Activated CD4-positive, alpha-beta T cell treated with anti-CD3 and anti-CD28 coated beads, Interleukin-2, amount 50 U/mL, for 4 hours (primary cell): ENCODE measurements around the gene GAL3ST1.

Experiments used
- DNase-seq, 2 experiments: peaks; one replicate each; pipeline ENCODE4 v3.0.0-alpha.2; 2020

GAL3ST1 gene

DNA sequence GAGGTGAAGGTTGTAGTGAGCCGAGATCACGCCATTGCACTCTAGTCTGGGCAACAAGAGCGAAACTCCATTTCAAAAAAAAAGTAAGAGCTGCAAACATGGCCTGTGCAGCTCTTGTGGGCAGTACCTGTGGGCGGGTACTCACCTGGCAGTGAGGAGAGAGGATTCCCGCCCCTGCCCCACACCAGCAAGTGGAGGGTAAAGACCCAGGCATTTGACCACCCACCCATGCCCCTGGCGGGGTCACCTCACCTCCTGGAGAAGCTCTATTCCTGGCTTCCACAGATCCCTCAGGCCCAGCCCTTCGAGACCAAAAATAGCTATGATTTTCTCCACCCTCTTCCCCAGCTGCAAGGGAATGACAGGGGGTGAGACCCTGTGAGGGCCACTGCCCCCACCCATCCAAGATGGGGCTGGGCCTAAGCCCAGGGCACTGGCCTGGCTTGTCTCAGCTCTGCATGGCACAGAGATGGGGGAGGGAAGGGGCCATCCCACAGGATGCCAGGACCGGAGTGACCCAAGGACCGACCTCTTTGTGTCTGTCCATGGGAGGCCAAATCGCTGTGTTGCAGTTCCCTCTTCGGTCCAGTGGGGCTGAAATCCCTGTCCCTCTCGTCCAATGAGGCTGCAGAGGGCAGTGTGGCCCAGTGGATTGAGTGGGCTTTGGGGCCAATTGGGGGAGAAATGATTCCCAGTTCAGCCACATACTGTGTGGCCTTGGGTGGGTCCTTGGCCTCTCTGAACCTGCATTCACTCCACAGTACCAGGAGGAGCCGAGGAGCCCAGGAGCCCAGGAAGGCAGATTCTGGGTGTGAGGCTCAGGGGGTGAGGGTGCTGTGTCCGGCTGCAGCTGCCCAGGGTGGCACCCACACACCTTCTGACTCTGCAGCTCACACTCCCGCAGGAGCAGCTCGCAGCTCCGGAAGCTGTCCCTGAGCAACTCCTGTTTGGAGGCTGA lies 42.5 kb downstream of the GAL3ST1 start:
- no peak for DNase-seq

DNA sequence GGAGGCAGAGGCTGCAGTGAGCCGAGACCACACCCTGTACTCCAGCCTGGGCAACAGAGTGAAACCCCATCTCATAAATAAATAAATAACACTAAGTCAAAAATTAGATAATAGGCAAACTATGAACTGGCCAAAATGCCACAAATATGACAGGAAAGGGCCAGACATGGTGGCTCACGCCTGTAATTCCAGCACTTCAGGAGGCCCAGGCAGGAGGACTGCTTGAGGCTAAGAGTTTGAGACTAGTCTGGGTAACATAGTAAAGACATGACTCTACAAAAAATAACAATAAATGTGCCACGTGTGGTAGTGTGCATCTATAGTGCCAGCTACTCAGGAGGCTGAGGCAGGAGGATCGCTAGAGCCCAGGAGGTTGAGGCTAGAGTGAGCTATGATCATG lies 47.8 kb downstream of the GAL3ST1 start:
- no peak for DNase-seq

DNA sequence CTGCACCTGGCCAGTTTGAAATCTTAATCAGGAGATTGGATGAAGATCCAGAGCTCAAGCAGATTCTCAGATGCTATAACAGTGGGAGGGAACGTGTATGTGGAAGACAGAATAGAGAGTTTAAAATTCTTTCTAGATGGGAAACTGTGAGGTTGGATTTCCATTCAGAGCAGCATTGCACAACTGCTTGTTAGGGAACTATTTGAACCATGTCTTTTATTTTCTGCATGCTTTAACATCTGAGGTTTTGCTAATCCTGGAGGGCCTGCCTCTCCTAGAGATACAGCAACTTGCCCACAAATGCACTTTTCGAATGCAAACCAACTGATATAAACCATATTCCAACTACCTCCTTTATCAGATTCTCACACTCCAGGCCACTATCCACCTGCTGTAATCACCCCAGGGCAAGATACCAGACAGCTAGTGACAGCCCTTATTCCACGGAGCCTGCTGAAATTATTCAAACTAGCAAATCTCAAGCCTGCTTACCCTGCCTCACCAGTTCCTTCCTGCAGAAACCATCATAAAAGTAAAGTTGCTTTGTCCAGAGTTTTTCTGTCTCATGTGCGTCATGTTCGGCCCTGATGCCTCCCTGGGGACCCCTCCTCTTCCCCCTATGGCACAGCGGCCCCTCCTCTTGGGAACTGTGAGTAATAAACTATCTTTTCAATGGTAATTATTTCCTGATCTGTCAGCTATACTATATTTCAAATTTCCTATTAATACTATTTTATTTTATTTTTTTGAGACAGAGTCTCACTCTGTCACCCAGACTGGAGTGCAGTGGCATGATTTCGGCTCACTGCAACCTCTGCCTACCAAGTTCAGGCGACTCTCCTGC lies 50.6 kb downstream of the GAL3ST1 start:
- DNase-seq: no peak

DNA sequence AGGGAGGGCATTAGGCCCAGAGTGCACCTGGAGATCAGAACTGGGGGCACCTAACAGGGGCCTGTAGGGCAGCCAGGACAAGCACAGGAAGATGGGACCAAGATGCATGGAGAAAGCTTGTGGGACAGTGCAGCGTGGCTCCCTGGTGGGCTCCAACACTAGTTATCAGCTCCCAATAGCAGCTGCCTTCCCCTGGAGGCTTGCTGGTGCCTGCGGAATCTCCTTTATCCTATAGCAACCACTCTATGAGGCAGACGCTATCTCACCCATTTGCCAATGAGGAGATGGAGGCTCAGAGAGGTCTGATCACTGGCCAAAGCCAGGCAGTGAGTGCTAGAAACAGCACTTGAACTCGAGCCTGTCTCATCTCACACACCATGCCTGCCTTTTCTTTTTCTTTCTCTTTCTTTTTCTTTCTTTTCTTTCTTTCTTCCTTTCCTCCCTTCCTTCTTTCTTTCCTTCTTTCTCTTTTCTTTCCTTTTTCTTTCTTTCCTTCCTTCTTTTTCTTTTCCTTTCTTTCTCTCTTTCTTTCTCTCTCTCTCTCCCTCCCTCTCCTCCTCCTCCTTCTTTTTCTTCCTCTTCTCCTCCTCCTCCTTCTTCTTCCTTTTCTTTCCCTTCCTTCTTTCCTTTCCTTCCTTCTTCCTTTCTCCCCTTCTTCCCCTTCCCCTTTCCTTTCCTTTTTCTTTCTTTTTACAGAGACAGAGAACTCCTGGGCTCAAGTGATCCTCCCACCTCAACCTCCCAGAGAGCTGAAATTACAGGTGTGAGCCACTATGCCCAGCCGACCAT lies 52.9 kb downstream of the GAL3ST1 start:
- DNase-seq: no peak

DNA sequence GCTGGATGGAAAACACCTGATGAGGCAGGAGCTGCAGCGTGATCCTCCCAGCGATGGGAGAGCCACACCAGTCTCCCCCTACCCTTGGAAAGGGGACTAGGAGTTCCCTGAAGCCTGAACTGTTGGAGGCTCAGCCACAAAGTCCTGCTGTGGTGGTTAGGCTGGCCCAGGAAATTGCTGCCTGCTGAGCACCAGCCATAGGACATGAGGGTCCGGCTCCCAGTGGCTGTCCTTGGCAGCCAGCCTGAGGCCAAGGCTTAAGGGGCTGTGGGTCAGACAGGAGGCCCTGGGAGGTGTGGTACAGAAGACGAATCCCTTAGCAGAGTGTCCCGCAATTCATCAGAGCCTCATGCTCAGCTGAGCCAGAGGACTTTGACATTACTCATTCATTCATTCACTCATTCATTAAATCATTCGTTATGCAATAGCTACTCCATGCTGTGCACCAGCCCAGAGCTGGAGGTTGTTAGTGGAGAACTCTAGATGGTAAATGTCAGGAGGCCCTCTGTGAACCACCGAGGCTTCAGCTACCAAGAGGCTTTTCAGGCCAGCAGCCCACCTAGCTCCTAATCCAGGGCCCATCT lies 54.5 kb downstream of the GAL3ST1 start:
- DNase-seq: no peak

DNA sequence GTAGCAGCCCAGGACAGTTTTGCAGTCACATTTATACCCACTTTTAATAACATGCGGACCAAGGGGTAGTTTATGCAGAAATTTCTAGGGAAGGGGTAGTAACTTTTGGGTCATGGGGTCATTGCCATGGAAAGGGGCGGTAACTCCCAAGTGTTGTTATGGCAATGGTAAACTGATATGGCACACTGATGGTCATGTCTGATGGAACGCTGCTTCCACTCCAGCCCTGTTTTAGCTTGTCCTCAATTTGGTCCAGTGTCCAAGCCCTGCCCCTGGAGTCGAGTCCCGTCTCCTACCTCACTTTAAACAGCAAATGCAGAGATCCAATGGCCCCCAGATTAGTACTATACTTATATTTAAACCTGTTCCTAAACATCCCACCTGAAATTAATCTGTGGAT lies 57.7 kb downstream of the GAL3ST1 start:
- no peak for DNase-seq

DNA sequence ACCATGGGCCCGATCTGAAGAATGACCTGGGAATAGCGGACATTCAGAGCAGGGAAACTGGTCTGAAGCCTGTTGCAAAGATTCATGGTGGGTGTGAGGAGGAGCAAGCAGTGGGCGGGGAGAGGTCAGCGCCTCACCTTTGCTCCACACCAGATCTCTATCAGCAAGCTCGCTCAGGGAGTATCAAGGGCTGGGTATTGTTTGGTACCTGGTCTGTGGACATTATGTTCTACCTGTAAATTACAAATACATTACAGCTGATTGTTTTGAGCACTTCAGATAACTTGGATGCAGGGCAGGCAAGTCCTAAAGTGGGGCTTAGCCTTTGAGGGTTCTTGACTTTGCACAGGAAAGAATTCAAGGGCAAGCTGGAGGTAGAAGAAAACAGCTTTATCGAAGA lies 58.2 kb downstream of the GAL3ST1 start:
- DNase-seq: no peak

DNA sequence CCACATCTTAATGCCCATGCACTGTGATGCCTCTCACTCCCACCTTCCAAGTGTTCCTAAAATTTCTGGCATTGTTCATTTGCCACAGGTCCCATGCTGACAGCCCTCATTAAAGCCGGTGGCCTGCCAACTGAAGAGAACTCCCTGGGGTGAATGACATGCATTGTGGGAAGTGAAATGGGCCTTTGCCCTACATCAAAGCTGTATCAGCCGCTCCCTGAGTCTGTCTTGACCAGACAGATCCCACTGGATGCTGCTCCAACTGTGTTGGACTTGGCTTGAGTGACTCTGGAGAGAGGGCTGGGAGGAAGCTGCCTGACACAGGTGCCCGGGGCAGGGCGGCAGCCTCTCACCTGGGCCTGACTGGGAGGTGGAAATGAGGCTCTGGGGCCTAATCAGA lies 60.2 kb downstream of the GAL3ST1 start:
- DNase-seq: no peak

DNA sequence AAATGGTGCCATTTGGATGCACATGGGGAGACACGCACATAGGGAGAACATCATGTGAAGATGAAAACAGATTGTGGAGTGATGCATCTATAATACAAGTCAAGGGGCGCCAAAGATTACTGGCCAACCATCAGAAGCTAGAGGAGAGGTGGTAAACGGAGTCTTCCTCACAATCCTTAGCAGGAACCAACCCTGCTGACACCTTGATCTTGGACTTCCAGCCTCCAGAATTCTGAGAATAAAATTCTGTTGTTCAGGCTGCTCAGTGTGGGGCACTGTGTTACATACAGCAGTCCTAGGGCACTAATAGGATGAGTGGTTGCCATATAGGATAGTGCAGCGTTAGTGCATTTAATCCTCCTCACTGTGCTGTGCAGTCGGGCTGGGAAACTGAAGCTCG lies 61.0 kb downstream of the GAL3ST1 start:
- DNase-seq: no peak

DNA sequence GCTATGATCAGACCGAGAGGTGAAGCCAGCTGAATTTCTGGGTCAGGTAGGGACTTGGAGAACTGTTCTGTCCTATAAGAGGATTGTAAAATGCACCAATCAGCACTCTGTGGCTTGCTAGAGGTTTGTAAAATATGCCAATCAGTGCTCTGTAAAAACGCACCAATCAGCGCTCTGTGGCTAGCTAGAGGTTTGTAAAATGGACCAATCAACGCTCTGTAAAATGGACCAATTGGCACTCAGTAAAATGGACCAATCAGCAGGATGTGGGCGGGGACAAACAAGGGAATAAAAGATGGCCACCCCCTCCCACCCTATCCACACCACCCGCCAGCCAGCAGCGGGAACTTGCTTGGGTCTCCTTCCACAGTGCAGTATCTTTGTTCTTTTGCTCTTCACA lies 62.6 kb downstream of the GAL3ST1 start:
- DNase-seq: no peak

DNA sequence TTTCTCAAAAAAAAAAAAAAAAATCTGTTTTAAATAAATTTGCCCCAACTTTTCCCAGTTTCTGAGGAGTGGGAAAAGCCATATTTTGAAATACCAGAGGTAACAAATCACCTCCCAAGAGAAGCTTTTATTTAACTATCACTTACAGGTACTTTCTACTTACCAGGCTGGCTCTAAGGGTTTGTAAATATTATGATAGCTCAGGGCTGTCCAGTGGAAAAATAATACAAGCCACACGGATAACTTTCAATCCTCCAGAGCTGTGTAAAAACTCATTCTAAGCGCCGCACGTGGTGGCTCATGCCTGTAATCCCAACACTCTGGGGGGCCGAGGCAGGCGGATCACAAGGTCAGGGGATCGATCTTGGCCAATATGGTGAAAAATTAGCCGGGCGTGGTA lies 63.4 kb downstream of the GAL3ST1 start:
- DNase-seq: no peak

DNA sequence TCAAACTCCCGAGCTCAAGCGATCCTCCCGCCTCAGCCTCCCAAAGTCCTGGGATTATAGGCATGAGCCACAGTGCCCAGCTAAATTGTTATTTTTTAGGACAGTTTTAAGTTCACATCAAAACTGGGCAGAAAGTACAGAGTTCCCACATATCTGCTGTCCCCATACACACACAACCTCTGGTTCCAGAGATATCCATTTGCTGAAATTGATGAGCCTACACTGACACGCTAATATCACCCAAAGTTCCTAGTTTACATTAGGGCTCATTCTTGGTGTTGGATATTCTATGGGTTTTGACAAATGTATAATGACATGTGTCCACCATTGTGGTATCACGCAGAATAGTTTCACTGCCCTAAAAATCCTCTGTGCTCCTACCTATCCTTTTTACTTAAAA lies 66.2 kb downstream of the GAL3ST1 start:
- DNase-seq: no peak

DNA sequence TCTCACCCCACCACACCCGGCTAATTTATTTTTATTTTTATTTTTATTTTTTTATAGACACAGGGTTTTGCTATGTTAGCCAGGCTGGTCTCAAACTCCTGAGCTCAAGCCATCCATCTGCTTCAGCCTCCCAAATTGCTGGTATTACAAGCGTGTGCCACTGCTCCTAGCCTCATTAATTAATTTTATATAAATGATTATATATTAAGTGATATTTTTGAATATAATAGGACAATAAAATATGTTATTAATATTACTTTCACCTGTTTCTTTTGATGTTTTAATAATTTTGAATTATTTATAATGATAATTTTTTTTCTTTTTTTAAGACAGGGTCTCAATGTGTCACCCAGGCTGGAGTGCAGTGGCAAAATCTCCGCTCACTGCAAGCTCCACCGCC lies 66.8 kb downstream of the GAL3ST1 start:
- no peak for DNase-seq

DNA sequence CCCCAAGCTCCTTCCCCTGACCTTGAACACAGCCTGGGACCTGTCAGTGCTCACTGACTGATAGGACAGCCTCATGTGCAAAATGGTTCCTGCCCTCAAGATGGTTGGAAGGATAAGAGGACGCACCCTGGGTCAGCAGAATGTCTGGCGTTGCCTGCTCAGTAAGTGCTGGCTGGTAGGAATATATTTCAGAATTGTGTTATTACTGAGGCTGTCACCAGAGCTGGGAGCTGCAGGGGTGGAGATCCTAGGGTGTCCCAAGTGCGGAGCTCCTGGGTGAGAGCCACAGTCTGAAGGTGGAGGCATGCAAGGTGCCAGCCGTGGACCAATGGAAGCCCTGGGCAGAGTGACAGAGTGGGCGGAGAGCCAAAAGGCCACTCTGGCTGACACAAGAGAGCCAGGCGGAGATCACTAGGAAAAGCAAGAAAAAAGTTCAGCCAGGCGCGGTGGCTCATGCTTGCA lies 67.9 kb downstream of the GAL3ST1 start:
- no peak for DNase-seq
